Pons (tissue), 1 donor: Measurements from ENCODE around the gene FBXO2.
"Not testable (repeated sequence)": the region's sequence is repeated elsewhere in the genome, so short reads cannot be mapped to it uniquely, and the experiment has no call there.

Experiments
- DNase-seq: peaks from one replicate; pipeline ENCODE4 v3.0.0-alpha.2; 2016; ENCODE audit warnings: low spot score

FBXO2 gene

DNA sequence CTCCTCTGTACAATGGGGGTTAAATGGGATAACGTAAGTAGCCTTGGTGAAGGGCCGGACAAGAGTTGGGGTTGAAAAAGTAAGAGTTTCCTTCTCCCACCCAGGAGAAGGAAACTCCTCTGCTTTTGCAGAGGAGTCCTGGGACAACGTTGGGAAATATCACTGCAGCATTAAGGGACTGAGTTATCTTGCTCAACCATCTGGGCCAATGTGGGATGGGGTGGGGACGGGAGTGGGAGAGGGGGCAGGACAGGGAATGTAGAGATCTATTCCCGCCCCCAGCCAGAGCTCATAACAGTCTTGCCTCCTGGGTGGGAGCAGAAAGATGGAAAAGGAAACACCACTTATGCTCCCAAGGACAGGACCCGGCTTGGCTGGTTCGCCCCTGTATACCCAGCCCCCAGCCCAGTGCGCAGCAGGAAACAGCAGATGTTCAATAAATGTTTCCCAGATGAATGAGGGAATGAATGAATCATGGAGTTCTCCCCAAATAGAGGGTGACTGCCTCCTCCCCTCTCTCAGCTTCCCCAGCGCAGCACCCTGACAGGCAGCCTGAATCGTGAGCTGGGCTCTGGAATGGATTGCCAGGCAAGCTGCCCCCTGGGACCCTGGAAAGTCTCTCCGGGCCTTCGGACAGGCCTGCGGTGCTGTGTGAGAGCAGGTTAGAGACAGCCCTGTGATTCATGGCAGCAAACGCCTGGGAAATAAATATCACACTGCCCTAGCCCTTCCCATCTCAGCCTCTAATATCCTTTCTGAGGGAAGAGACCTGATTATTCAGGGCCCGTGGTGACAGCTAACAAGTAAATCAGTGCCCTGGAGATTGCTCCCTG is 24.8 kb downstream of the FBXO2 start:
- DNase-seq = no peak

DNA sequence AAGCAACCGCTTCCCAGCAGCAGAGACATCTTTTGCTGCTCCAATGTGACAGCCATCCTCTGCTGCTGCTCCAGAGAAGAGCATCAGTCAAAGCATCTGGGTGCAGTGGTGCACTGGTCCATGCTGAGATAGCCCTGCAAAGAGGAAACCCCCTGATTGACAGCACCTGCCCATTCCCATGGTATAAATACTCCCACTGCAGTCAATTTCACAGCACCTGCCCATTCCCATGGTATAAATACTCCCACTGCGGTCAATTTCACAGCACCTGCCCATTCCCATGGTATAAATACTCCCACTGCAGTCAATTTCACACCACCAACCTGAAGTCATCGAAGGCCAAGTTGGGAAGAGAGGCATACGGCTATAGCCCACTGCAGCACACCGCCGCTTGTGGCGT is 25.5 kb downstream of the FBXO2 start:
- DNase-seq = no peak

DNA sequence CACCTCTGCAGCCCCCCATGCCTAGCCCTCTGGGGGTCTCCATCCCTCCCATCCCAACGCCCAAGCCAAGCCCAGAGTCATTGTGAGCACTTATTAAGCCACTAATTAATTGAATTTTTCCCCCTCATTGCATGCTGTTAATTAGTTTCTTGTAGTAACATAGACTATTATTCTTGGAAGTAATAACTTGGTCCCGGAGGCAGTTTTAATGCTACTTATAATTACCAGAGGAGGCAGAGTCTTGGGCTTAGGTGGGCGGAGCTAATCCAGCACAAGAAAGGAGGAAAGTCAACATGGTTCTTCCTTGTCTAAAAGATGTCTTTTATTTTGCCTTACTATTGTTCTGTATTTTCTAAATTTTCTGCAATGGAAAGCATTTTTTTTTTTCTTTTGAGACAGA is 27.7 kb downstream of the FBXO2 start:
- no peak for DNase-seq

DNA sequence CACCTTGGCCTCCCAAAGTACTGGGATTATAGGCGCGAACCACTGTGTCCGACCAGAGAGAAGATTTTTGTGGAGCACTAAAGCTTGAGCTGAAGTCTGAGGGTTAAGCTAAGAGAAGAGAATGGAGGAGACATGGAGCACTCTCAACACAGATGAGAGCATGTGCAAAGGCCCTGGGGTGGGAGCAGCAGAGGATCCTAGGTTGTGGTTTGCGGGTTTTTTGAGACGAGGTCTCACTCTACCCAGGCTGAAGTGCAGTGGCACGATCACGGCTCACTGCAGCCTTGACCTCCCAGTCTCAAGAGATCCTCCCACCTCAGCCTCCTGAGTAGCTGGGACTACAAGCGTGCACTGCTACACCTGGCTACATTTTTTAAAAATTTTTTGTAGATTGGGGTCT is 30.5 kb downstream of the FBXO2 start:
- DNase-seq = no peak

DNA sequence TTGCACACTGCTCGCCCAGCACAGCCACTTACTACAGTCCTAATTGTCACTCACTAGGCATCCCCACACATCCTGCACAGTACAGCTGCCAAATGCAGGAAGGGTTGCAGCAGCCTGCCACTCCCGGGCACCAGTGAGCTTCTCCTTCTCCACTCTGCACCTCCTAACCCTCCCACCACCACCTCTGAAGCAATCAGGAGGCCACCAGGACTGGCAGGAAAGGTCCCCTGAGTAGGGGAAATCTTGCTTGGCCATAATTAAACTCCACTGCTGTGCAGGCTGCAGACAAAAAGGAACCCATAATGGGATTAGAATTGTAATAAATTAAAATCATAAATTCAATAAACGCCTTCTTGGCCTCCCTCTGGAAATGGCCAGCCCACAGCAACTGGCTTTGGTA is 31.8 kb downstream of the FBXO2 start:
- no peak for DNase-seq

DNA sequence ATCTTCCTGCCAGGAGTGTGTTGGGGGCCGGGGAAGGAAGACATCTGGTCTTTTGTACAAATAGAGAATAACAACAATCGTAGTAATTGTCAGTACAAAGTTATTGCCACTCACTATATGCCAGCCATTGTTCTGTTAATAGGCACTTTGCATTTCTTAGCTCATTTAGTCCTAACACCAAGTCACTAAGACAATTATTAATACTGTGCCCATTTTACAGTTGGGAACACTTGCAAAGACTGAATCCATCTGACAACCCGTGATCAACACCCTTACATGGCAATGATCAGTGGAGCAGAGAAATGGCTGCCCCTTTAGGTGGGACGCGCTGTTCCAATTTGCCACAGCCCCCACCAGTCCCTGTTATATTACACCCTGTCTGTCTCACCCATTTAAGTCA is 33.3 kb downstream of the FBXO2 start:
- no peak for DNase-seq

DNA sequence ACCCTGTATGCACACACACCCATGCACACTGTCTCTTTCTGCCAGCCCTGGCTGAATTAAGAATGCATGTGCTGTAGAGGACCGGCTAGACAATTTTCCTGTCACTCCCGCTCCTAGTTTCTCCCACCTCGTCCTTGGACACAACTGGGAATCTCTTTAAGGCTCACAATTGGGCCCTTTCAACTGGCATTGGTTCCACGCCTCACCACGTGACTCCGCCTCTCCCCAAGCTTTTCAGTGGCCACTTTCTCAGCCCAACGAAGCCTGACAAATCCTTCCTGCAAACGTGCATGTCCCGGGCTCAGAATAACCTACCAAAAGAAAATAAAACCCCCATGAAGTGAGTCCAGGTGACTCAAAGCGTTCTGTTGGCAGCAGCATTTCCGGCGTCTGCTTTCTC is 33.8 kb downstream of the FBXO2 start:
- DNase-seq = no peak

DNA sequence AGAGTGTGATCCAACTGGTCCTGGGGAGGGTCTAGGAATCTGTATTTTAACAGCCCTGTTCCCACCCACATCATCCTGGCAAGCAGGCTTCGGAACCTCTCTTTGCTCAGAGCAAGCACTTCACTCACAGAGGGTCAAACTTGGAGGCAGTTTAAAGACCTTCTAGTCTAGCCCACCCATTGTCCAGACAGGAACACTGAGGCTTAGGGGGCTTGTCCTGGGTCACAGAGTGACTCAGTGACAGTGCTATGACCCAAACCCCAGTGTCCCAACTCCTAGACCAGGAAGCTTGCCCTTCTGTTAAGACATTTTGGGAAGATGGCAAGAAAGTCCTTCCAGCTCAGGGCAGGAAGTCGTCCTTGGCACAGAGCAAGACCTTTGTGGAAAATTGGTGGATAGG is 36.5 kb downstream of the FBXO2 start:
- no peak for DNase-seq

DNA sequence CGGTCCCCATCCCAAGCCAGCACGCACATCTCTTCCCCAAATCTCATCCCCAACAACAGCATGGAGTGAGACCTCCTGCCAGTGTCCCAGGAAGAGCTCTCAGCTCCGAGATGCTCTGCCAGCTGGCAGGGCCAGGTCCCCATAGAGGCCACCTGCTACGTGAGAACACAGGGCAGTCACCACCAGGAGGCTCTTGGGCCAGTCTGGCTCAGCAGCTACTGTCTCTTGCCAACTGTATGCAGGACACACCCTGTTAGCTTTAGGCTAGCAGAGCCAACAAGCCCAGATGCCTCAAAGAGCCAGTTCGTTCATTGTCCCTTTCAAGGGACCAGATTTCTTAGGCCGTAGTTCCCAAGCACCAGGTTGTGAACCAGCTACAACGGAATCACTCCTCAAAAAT is 36.9 kb downstream of the FBXO2 start:
- no peak for DNase-seq

DNA sequence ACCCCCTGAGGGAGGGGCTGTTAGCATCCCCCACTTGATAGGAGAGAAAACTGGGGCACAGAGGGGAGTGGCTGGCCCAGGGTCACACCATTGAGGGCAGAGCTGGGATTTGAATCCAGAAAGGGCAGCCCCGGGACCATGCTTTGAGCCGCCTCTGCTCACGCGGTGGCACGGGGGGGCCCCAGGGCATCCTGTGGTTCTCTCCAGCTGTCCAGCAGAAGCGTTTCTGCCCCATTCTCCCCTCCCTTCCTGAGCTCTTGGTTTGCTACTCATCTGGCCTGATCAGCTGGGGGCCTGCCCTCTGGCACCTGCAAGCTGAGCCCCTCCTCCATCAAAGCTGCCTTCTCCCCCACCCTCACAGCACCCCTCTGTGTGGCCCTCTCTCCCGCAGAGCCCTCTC is 37.5 kb downstream of the FBXO2 start:
- no peak for DNase-seq

DNA sequence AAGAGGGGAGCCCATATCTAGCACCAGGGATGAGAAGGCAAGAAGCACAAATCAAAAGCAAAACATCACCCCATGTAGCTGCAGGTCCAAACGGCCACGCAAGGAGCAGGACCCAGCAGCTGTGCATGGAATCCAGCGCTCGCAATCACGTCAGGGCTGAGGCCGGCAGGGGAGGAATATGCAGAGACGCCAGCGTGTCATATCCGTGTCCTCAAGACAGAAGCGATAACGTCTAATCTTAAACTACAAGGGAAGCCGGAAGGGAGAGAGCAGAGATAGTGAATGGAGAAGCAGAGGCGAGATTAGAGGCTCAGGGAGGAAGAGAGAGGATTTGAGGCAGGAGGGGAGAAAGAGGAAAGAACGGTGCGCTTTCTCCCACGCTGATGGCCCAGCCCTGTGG is 39.1 kb downstream of the FBXO2 start:
- no peak for DNase-seq

DNA sequence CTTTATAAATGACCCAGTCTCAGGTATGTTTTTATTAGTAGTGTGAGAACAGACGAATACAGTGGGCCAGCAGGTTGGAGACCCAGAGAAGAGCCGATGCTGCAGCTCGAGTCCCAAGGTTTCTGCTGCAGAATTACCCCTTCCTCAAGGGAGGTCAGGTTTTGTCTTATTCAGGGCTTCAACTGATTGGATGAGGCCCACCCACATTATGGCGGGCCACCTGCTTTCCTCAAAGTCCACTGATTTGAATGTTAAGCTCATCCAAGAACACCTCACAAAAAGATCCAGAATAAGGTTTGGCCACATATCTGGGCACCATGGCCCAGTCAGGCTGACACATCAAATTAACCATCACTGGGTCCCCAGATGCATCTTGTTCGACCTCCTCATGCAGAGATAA is 40.9 kb downstream of the FBXO2 start:
- DNase-seq = no peak

DNA sequence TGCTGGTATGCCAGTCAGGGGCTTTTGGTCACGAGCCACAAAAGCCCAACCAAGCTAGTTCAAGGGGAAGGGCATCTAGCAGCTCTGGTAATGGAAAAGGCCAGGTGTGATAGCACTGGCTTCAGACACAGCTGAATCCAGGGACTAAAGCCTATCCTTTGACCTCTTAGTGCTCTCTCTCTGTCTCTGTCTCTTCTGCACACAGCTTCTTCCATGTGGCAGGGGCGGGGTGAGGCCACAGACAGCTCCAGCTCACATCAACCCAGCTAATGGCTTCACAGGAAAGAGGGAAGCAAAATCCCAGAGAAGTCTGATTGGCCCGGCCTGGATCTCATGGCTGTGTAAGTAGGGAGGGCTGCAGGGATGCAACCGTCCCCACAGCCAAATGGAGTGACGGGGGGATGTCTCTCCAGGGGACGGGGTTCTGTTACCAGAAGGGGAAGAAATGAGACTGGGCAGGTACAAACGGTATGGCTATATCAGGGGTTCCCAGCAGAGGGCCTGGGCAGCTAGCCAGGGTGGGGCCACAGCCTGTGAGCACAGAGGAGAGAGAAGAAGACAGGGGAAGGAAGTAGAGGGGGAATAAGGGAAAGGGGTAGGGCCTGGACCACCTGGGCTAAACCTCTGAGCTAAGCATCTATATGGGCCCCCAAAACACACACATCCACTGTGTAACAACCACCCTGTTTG is 42.4 kb downstream of the FBXO2 start:
- DNase-seq = no peak

DNA sequence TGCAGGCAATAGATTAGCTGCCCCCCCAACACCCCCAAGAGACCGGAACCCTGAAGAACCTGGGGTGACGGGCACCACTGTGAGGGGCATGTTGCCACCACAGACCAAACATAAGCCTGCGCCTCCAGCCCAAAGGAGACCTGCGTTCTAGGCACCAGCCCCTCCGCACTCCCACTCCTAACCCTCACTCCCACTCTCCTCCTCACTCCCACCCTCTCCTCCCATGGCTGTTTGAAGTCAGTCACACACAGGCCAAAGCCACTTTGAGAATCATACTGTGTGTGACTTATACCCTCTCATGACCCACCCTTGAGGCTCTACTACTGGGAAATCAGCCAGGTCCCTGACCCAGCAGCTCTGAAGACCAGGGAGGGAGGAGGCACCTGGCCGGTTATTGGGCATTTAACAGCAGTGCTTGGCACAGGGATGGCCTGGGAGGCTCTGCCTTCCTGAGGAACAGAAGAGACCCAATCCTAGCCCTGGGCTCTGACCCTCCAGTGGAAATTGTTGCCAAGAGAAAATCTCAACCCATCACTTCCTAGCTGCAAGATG is 43.5 kb downstream of the FBXO2 start:
- DNase-seq = no peak

DNA sequence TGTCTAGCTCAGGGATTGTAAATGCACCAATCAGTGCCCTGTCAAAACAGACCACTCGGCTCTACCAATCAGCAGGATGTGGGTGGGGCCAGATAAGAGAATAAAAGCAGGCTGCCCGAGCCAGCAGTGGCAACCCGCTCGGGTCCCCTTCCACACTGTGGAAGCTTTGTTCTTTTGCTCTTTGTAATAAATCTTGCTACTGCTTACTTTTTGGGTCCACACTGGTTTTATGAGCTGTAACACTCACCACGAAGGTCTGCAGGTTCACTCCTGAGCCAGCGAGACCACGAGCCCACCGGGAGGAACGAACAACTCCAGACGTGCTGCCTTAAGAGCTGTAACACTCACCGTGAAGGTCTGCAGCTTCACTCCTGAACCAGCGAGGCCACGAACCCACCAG is 44.9 kb downstream of the FBXO2 start:
- DNase-seq = not testable (repeated sequence)

DNA sequence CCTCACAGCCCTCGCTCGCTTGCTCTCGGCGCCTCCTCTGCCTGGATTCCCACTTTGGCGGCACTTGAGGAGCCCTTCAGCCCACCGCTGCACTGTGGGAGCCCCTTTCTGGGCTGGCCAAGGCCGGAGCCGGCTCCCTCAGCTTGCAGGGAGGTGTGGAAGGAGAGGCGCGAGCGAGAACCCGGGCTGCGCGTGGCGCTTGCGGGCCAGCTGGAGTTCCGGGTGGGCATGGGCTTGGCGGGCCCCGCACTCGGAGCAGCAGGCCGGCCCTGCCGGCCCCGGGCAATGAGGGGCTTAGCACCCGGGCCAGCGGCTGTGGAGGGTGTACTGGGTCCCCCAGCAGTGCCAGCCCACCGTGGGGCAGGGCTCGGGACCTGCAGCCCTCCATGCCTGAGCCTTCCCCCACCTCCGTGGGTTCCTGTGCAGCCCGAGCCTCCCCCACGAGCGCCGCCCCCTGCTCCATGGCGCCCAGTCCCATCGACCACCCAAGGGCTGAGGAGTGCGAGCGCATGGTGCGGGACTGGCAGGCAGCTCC is 45.6 kb downstream of the FBXO2 start:
- not testable (repeated sequence) for DNase-seq

DNA sequence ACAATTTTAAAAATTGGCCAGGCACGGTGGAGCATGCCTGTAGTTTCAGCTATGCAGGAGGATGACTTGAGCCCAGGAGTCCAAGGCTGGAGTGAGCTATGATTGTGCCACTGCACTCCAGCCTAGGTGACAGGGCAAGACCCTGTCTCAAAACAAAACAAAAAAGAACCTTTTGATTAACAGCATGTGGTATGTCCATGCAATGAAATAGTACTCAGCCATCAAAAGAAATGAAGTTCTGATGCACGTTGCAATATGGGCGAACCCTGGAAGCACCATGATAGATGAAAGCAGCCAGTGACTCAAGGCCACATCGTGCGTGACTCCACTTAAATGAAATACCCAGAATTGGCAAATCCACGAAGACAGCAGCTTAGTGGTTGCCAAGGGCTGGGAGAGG is 47.5 kb downstream of the FBXO2 start:
- no peak for DNase-seq

DNA sequence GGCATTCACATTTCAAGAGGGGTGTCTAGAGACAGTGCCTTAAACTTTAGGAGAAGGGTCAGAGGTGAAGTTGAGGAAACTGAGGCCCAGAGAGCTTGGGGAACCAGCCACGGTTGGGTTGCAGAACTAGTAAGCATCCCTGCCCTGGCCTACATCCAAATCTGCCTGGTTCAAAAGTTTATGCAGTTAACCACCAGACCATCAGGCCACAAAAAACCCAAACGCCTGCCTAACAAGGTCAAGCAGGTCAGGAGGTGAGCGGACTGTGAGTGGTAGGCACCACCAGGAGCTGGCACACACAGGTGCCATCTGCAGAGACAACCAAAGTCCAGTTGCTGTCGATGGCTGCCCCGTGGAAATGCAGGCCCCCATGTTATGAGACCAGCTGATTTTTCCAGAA is 51.2 kb downstream of the FBXO2 start:
- no peak for DNase-seq

DNA sequence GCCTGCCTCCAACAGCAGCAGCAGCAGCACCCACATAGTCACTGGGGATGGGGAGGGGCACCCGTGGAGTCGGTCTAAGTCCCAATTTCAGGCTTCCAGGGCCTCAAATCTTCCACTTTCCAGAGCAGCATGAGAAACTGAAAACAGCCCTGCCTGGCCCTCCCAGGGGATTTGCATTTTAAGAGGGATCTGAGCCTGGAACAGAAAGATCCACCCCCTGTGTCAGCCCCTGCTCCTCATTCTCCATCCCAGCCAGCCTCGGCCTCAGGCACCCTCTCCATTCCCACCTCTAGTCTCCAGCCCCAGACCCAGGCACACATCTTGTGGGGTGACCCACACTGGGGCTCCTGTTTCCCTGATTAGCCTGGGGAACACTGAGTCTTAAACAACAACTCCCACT is 51.8 kb downstream of the FBXO2 start:
- DNase-seq = no peak

DNA sequence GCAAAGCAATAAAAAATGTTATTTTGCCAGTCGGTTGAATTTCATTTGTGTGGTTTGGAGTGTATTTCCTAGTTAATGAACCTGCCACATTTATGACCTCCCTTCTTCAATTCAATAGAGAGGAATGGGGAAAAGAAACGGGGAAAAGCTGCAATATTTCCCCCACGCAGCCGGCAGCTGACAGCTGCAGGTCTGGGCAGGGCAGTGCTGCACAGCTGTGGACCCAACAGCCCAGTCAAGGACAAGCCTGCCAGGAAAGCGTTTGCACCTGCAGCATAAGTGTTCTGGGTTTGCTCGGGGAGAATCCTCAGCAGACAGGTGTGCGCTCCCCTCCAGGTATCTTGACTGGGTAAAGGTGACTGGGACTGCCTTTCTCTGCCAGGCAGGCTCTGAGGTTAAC is 53.4 kb downstream of the FBXO2 start:
- no peak for DNase-seq

DNA sequence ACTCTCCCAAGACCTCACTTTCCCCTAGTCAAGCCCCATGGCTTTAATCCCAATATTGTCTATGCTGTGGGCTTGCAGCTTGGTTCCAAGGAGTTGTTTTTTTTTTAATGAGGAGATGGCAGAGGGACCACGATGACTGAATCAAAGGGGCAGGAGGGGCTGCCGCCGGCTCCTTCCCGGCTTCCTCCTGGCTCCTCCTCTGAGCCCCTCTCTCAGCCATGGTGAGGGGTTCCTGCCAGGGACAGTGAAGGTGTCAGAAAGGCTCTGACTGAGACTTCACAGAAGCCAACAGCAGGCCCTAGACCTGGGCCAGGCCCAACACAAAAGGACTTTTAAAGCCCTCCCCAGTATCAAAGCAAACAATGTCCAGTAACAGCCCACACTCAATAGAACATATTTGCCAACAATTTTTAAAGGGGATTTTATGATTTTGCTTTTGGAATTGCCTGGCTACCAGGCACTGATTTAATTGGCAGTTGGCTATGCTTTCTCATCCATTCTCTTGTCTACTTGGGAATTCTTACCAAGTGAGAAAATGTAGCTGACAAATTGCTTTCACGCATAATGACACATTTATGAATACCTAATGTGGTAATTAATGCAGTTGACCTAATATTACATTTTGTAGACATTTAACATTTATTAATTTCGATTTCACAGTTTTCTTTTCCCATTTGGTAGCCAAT is 54.2 kb downstream of the FBXO2 start:
- DNase-seq = no peak

DNA sequence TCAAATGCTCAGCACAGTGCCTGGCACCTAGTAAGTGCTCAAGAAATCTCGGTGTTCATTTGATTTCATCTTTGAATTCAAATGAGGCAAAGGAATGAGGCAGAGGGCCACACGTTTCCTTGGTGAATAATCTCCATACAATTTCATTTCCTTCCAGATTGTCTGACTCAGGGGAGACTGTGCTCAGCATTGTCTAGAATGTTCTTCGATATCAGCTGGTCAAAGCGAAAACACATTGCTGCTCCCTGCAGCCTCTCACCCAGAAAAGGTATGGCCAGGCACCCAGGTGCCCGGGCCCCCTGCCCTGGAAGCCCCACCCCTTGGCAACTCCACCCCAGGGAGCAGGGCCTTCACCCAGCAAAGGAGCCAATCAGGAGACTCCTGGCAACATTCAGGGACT is 55.8 kb downstream of the FBXO2 start:
- DNase-seq = no peak
